ENCODE data around the gene ROBO1.

Gene ROBO1

GRCh38 chr3:78900426-78900825, 867.4 kb downstream of the ROBO1 start:
- TF ChIP-seq ZFX (IDR thresholded peaks at IDR 0.05; ENCODE audit: borderline replicate concordance), result no peak
- TF ChIP-seq, protein P1, sequence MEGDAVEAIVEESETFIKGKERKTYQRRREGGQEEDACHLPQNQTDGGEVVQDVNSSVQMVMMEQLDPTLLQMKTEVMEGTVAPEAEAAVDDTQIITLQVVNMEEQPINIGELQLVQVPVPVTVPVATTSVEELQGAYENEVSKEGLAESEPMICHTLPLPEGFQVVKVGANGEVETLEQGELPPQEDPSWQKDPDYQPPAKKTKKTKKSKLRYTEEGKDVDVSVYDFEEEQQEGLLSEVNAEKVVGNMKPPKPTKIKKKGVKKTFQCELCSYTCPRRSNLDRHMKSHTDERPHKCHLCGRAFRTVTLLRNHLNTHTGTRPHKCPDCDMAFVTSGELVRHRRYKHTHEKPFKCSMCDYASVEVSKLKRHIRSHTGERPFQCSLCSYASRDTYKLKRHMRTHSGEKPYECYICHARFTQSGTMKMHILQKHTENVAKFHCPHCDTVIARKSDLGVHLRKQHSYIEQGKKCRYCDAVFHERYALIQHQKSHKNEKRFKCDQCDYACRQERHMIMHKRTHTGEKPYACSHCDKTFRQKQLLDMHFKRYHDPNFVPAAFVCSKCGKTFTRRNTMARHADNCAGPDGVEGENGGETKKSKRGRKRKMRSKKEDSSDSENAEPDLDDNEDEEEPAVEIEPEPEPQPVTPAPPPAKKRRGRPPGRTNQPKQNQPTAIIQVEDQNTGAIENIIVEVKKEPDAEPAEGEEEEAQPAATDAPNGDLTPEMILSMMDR (IDR thresholded peaks at IDR 0.05), result no peak
- no peak overlapping the region for H3K27ac ChIP-seq

DNA sequence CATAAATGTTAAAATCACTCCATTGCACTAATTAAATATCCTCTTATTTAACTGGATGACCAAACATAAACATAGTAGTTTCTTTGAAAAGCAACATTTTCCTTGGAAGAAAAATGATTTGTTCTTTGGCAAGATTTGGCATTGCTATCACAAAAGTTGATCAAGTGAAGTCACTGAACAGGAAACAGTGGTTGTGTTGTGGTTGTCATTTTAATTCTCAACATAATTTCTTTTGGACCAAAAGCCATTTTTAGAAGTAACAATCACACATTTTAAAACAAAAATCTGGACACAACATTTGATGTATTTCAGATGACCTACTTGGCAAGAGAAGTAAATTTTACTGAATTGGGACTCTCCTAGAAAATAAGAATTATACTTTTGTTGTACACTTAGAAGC, 872.3 kb downstream of the ROBO1 start:
- TF ChIP-seq, protein P1 (IDR thresholded peaks at IDR 0.05), result no peak
- TF ChIP-seq ZFX (IDR thresholded peaks at IDR 0.05; ENCODE audit: borderline replicate concordance), result no peak
- H3K27ac ChIP-seq, result no peak overlapping the region

GRCh38 chr3:78894787-78895186, 873.0 kb downstream of the ROBO1 start:
- no peak overlapping the region for H3K27ac ChIP-seq
- TF ChIP-seq, protein P1 (IDR thresholded peaks at IDR 0.05), result no peak
- TF ChIP-seq ZFX (IDR thresholded peaks at IDR 0.05; ENCODE audit: borderline replicate concordance), result no peak

- TF ChIP-seq, protein P1 (IDR thresholded peaks at IDR 0.05), result no peak
- no peak for TF ChIP-seq ZFX (IDR thresholded peaks at IDR 0.05; ENCODE audit: borderline replicate concordance)
Measured at GRCh38 chr3:78893161-78893560, 874.6 kb downstream of the ROBO1 start.

GRCh38 chr3:78889348-78889747, 878.5 kb downstream of the ROBO1 start:
- H3K27ac ChIP-seq, result no peak overlapping the region
- TF ChIP-seq ZFX (IDR thresholded peaks at IDR 0.05; ENCODE audit: borderline replicate concordance), result no peak
- TF ChIP-seq, protein P1 (IDR thresholded peaks at IDR 0.05), result no peak

More at GRCh38 chr3:78893161-78893560, 874.6 kb downstream of the ROBO1 start:
- no peak overlapping the region for H3K27ac ChIP-seq

- H3K27ac ChIP-seq, result no peak overlapping the region
- TF ChIP-seq, protein P1 (IDR thresholded peaks at IDR 0.05), result no peak
- TF ChIP-seq ZFX (IDR thresholded peaks at IDR 0.05; ENCODE audit: borderline replicate concordance), result no peak
Measured at GRCh38 chr3:78888635-78889034, 879.2 kb downstream of the ROBO1 start.

DNA sequence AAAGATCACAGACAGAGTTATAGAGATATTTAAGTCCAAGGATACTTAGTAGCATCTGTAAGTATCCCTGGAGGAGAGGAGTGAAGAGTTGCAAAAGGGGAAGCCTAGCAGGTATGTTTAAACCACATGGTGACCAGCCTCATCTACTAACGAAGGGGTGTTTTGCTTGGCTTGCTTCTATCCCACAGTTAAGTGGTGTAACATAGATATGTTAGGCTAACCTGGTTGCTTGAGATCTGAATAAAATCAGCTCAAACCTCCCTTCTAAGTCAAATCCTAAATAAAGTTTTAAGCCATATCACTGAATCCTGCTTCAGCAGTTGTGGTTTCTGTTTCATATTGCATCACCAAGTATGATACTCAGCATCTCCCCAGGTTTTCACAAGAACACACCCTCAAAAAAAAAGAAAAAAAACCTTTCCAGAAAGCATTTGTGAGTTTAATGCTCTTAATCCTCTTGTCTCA, 880.2 kb downstream of the ROBO1 start:
- H3K27ac ChIP-seq, result no peak overlapping the region
- TF ChIP-seq, protein P1 (IDR thresholded peaks at IDR 0.05), result no peak
